GM12864 (cell line): ENCODE results near the gene NFIA.

Experiments used
- DNase-seq: peaks from one replicate; pipeline ENCODE4 v3.0.0-alpha.2; 2011; ENCODE audit warnings: low read depth
- H3K4me3 ChIP-seq: 2 replicates; pipeline ENCODE4 v1.5.1; 2011; ENCODE audit warnings: mild to moderate bottlenecking, low read depth, low read length, control low read depth
- TF ChIP-seq, protein P1 (sequence below): IDR thresholded peaks from 2 replicates; pipeline ENCODE4 v1.5.1; 2011; ENCODE audit warnings: low read depth, mild to moderate bottlenecking, moderate library complexity, low read length, control low read depth, inconsistent platforms; ENCODE audit errors: missing control alignments

NFIA gene

DNA sequence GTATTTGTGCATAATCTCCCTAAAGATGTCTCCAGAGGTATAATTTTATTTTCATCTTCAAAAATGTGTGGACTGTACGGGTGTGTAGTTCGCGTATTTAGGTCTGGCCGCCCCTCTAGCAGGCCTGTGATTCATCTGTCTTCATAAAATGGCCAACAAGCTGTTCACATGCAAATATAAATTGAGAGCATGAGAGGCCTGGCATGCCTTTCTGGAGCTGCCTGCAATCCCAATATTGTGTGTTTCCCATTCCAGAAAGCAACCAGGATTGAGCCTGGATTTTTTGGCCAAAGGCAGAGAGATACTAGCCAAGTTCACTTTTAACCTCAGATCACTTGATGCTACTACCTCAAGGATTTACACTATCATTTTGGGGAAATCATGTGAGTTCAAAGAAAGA is 197.2 kb downstream of the NFIA start:
- TF ChIP-seq, protein P1, sequence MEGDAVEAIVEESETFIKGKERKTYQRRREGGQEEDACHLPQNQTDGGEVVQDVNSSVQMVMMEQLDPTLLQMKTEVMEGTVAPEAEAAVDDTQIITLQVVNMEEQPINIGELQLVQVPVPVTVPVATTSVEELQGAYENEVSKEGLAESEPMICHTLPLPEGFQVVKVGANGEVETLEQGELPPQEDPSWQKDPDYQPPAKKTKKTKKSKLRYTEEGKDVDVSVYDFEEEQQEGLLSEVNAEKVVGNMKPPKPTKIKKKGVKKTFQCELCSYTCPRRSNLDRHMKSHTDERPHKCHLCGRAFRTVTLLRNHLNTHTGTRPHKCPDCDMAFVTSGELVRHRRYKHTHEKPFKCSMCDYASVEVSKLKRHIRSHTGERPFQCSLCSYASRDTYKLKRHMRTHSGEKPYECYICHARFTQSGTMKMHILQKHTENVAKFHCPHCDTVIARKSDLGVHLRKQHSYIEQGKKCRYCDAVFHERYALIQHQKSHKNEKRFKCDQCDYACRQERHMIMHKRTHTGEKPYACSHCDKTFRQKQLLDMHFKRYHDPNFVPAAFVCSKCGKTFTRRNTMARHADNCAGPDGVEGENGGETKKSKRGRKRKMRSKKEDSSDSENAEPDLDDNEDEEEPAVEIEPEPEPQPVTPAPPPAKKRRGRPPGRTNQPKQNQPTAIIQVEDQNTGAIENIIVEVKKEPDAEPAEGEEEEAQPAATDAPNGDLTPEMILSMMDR, result no peak
- DNase-seq, result no peak
- H3K4me3 ChIP-seq, result no peak overlapping the region

DNA sequence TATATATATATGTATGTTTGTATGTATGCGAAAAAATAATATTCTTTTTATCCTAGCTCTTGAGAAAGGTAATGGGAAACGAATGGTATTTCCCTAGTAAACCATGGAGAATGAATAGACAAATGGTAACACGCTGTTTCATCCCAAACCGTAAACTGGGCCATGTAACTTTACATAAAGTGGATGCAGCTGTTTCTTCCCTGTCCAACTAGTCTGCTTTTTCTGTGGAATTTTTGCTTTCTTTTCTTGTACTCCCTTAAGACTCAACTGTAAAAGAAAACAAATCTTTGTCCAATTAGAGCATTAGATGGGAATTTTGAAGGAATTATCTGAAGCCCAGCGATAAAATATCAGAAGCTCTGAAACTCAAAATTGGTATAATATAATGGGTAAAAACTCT is 198.1 kb downstream of the NFIA start:
- TF ChIP-seq, protein P1, result no peak
- H3K4me3 ChIP-seq, result no peak overlapping the region
- no peak for DNase-seq

DNA sequence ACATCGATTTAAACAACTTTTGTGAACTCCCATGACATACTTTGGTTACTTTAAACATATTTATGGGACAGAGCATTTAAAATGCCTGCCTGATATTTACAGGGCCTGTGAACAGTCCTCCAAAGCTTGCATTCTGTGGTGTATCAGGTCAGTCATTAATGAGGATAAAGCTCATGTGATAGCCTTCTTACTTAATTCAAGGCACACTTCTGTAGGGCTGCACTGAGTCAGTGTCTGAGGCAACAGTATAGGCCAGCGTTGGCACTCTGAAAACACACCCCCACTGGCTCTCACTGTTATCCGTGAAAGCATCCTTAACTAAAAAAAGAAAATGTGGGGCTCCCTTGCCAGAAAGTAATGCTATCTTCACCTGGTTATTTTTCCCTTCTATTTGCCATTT is 200.0 kb downstream of the NFIA start:
- no peak overlapping the region for H3K4me3 ChIP-seq
- TF ChIP-seq, protein P1, result no peak
- no peak for DNase-seq

DNA sequence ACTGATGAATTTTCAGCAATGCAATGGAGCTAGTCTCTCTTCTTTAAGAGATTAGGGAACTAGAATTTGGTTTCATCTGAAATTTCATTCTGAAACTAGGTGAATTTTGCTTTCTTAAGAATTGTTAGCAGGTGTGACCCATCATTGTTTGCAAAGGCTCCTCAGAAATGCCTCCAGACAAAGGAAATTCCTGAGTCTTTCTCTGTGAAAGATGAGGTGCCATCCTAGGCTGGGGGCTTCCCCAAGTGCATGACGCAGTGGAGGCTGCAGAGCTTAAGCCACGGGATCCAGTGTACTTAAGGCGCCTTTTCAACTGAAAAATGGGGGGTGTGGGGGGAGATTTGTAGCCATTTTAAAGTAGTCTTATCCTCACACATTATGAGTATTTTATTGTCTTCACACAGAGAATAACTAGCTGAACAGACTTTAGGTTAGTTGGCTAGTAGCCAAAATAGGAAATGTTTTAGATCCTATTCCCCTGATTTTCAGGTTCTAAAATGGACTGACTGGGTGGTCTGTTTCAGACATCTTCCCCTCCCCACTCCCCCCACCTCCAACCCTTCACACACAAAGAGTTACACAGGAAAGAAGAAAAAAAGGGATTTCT is 202.0 kb downstream of the NFIA start:
- DNase-seq, result peak; percentile 25
- H3K4me3 ChIP-seq, result no peak overlapping the region
- TF ChIP-seq, protein P1, result no peak

DNA sequence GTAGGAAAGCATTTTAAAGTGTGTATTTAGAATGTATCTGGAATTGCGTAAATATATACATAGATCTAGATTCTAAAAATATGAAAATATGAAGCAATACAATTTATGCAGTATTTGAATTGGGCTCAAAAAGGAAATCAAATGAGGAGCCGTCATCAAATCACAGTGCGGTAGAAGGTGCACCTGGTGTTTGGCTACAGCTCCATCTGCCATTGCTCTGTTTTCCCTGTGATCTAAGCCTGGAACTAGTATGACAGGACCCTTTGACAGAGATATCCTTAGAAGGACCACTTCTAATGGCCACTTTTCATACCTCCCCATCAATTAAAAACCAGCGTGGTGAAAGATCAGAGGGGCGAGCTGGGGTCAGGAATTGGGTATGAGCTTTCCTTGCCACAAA is 202.6 kb downstream of the NFIA start:
- TF ChIP-seq, protein P1, result no peak
- no peak overlapping the region for H3K4me3 ChIP-seq
- no peak for DNase-seq

DNA sequence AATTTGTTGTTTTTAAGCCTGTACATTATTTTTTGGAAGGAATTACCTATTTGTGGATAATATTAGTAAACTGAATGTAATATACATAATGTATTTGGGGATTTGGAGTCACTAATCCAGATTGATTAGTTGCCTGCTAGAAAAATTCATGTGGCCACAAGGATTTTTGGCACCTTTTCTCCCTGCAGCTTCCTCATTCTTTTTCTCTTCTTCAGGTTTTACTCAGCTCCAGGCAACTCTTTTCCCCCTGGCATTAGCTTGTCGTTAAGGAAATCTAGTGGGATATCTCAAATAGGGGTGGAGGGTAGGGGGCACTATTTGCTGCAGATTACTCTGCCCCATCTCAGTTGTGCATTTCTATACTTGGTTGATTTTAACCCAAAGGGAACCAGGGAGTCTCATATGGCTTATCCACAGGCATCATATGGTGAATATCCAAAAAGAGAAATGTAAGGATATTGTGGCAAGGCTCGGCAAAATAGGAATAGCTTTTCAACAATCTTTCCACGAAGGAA is 203.1 kb downstream of the NFIA start:
- TF ChIP-seq, protein P1, result no peak
- no peak for DNase-seq

DNA sequence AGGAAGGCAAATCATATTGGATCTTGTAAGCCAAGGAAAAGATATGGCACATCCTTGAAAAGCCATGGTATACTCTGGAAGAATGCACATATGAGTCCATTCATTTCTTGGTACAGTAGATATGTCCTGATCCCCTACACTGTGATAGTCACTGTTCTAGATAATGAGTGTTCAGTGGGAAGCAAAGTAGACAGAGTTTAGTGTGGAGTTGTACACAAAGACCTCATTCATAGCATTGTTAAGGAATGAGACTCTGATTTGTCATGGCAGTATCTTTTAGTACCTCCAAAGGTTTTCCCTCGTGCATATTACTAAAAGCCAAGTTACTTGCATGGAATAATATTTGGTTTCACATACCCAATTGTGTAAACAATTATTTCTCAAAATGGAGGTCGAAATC is 204.7 kb downstream of the NFIA start:
- TF ChIP-seq, protein P1, result no peak
- H3K4me3 ChIP-seq, result no peak overlapping the region
- DNase-seq, result no peak

More for the DNA sequence above, 203.1 kb downstream of the NFIA start:
- no peak overlapping the region for H3K4me3 ChIP-seq
